ENCODE results near the gene RAD51B.
"Not testable (repeated sequence)": the region's sequence is repeated elsewhere in the genome, so short reads cannot be mapped to it uniquely, and the experiment has no call there.

Gene RAD51B

GRCh38 chr14:68241862-68242487 lies 422.4 kb downstream of the RAD51B start:
- no peak for DNase-seq

GRCh38 chr14:68243450-68244010 lies 424.0 kb downstream of the RAD51B start:
- no peak for DNase-seq

- DNase-seq: no peak
Observed at GRCh38 chr14:68244262-68244980, 424.8 kb downstream of the RAD51B start.

- no peak for DNase-seq
Observed at GRCh38 chr14:68245146-68246073, 425.8 kb downstream of the RAD51B start.

- DNase-seq: no peak
Observed at GRCh38 chr14:68246074-68246785, 426.7 kb downstream of the RAD51B start.

GRCh38 chr14:68246786-68247105 lies 427.2 kb downstream of the RAD51B start:
- DNase-seq: no peak

GRCh38 chr14:68247274-68247673 lies 427.7 kb downstream of the RAD51B start:
- no peak for DNase-seq

GRCh38 chr14:68247676-68248268 lies 428.2 kb downstream of the RAD51B start:
- DNase-seq: no peak

GRCh38 chr14:68248481-68249255 lies 429.1 kb downstream of the RAD51B start:
- DNase-seq: no peak

- DNase-seq: no peak
Observed at GRCh38 chr14:68249661-68250451, 430.3 kb downstream of the RAD51B start.

GRCh38 chr14:68250927-68251768 lies 431.6 kb downstream of the RAD51B start:
- DNase-seq: no peak

- DNase-seq: no peak
Observed at GRCh38 chr14:68251769-68252100, 432.2 kb downstream of the RAD51B start.

GRCh38 chr14:68253160-68253780 lies 433.7 kb downstream of the RAD51B start:
- DNase-seq: no peak

- no peak for DNase-seq
Observed at GRCh38 chr14:68253878-68254528, 434.4 kb downstream of the RAD51B start.

GRCh38 chr14:68254669-68255527 lies 435.3 kb downstream of the RAD51B start:
- DNase-seq: no peak

- no peak for DNase-seq
Observed at GRCh38 chr14:68255693-68256178, 436.2 kb downstream of the RAD51B start.

GRCh38 chr14:68257969-68258368 lies 438.4 kb downstream of the RAD51B start:
- DNase-seq: no peak

GRCh38 chr14:68258995-68259394 lies 439.4 kb downstream of the RAD51B start:
- DNase-seq: not testable (repeated sequence)
